HepG2 (cell line): ENCODE measurements around the gene MTARC1. TPM values are rescaled to one million over a fixed set of nuclear protein-coding genes. Genes with fewer than 3 reads are reported as not detected.
A peak's percentile ranks its signal among the peaks of the same experiment; 100 is the strongest.

Source experiments
- FLYWCH1 ChIP-seq: sonication (generic); formaldehyde crosslinking; IDR thresholded peaks from 2 replicates; pipeline ENCODE4 v1.8.1; 2023; ENCODE audit warnings: mild to moderate bottlenecking, missing genetic modification reagents
- HOXA5 ChIP-seq: sonication (generic); formaldehyde crosslinking; IDR thresholded peaks from 2 replicates; pipeline ENCODE4 v1.4.0; 2020; ENCODE audit warnings: missing genetic modification reagents
- JDP2 ChIP-seq: sonication (generic); formaldehyde crosslinking; IDR thresholded peaks from 2 replicates; pipeline ENCODE4 v1.8.1; 2022; ENCODE audit warnings: missing genetic modification reagents, borderline replicate concordance
- KMT2A ChIP-seq: sonication (generic); formaldehyde crosslinking; IDR thresholded peaks from 2 replicates; pipeline ENCODE4 v1.4.0; 2020; ENCODE audit warnings: missing genetic modification reagents
- SAFB2 ChIP-seq: sonication (generic); formaldehyde crosslinking; IDR thresholded peaks from 2 replicates; pipeline ENCODE4 v1.5.1; 2020; ENCODE audit warnings: missing genetic modification reagents, low read depth, mild to moderate bottlenecking, borderline replicate concordance
- YEATS2 ChIP-seq: sonication (generic); formaldehyde crosslinking; IDR thresholded peaks from 2 replicates; pipeline ENCODE4 v1.4.0; 2020; ENCODE audit warnings: missing genetic modification reagents, borderline replicate concordance
- ZFP62 ChIP-seq: sonication (generic); formaldehyde crosslinking; IDR thresholded peaks from 2 replicates; pipeline ENCODE4 v1.4.0; 2020; ENCODE audit warnings: missing genetic modification reagents
- ZNF101 ChIP-seq: sonication (generic); formaldehyde crosslinking; IDR thresholded peaks from 2 replicates; pipeline ENCODE4 v1.4.0; 2020; ENCODE audit warnings: mild to moderate bottlenecking, low read depth, missing genetic modification reagents, borderline replicate concordance
- ZNF121 ChIP-seq: sonication (generic); formaldehyde crosslinking; IDR thresholded peaks from 2 replicates; pipeline ENCODE4 v1.5.0; 2020; ENCODE audit warnings: mild to moderate bottlenecking, missing genetic modification reagents
- ZNF34 ChIP-seq: sonication (generic); formaldehyde crosslinking; IDR thresholded peaks from 2 replicates; pipeline ENCODE4 v1.4.0; 2020; ENCODE audit warnings: mild to moderate bottlenecking, missing genetic modification reagents, borderline replicate concordance
- ZNF646 ChIP-seq: sonication (generic); formaldehyde crosslinking; IDR thresholded peaks from 2 replicates; pipeline ENCODE4 v1.9.0; 2021; ENCODE audit warnings: mild to moderate bottlenecking, missing genetic modification reagents
- ZNF740 ChIP-seq: sonication (generic); formaldehyde crosslinking; IDR thresholded peaks from 2 replicates; pipeline ENCODE4 v1.4.0; 2020; ENCODE audit warnings: missing genetic modification reagents
- polyA plus RNA-seq, 8 experiments: library from polyadenylated mRNA; depleted of rRNA in 3 of 8; stranded (reverse) in 7 of 8; unstranded in 1 of 8; fragments of >200 nt; fragmentation: Illumina TruSeq in 4 of 8; extraction: Trizol in 4 of 8; gene quantifications; 2 replicates each; pipeline versions ENCODE4 v1.2.1 to v1.2.3, GENCODE V29; 2011 to 2016; ENCODE audit warnings: low read depth in 4 of 8, missing spikeins in 1 of 8, mixed read lengths in 1 of 8; ENCODE audit not compliant: insufficient read depth in 1 of 8
- total RNA-seq, 5 experiments: library from RNA; depleted of rRNA; stranded (reverse); fragments of >200 nt; fragmentation: Illumina TruSeq; extraction: Trizol; gene quantifications; 2 replicates each; pipeline ENCODE4 v1.2.3, GENCODE V29; 2016; ENCODE audit warnings: low read depth in 1 of 5
- TF ChIP-seq, protein P1 (sequence below): sonication (generic); formaldehyde crosslinking; IDR thresholded peaks from 2 replicates; pipeline ENCODE4 v1.8.1; 2023; ENCODE audit warnings: mild to moderate bottlenecking, moderate library complexity, missing genetic modification reagents
- TF ChIP-seq, protein P2 (sequence below): sonication (generic); formaldehyde crosslinking; IDR thresholded peaks from 2 replicates; pipeline ENCODE4 v1.4.0; 2020; ENCODE audit warnings: missing genetic modification reagents, low read depth, mild to moderate bottlenecking, borderline replicate concordance
- TF ChIP-seq, protein P3 (sequence below): sonication (generic); formaldehyde crosslinking; IDR thresholded peaks from 2 replicates; pipeline ENCODE4 v1.5.0; 2020; ENCODE audit warnings: mild to moderate bottlenecking, missing genetic modification reagents, borderline replicate concordance

Gene MTARC1
- total and polyA plus RNA-seq, 2 of the 13 experiments (the other 11 are each of a cell fraction or from before 2014, with no cell fraction given): 19.4 to 106 TPM

DNA sequence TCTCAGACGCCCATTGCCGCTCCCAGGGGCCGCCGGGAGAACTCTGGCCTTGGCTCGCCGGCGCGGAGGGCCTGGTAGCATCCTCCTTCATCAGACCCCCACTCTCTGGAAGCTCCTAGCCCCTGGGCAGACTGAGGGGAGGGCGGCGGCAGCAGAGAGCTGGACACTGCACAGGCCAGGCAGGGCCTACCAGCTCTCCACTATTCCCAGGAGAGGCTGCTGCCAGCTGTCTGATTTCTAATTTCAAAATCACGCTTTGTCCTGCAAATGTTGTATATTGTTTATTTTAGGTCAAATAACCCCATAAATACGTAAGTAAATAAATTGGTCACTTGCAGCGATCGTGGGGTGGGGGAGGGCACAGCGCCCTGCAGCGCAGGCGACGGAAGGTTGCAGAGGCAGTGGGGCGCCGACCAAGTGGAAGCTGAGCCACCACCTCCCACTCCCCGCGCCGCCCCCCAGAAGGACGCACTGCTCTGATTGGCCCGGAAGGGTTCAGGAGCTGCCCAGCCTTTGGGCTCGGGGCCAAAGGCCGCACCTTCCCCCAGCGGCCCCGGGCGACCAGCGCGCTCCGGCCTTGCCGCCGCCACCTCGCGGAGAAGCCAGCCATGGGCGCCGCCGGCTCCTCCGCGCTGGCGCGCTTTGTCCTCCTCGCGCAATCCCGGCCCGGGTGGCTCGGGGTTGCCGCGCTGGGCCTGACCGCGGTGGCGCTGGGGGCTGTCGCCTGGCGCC is at the start of gene MTARC1 (continued):
- TF ChIP-seq, protein P1, sequence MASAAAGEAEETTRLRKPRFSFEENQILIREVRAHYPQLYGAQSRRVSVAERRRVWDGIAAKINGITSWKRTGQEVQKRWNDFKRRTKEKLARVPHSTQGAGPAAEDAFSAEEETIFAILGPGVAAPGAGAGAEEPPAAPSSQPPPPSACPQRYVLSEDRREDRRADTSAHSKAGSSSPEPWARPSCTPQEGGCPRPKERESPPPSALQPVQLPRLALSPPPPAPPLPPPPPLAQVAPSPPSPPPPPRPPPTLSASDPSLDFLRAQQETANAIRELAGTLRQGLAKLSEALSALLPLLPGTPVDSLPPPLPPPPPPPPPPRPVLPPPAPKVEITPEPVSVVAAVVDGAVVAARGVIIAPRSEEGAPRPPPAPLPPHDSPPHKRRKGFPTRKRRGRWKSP (CRISPR knock-in tag): peak; percentile 93
- TF ChIP-seq ZNF121 (CRISPR knock-in tag) (peak; percentile 49; the same call in 1 of the 2 replicates), ZNF34 (CRISPR knock-in tag) (0 out of 2 replicates have a peak, but pooled peaks have one; percentile 74), KMT2A (CRISPR knock-in tag) (peak; percentile 75; the same call in 1 of the 2 replicates), JDP2 (CRISPR knock-in tag) (no peak), ZNF646 (CRISPR knock-in tag) (no peak), FLYWCH1 (CRISPR knock-in tag) (no peak), YEATS2 (no peak), ZFP62 (CRISPR knock-in tag) (no peak), ZNF101 (CRISPR knock-in tag) (peak; percentile 37; the same call in 1 of the 2 replicates), ZNF740 (CRISPR knock-in tag) (peak; percentile 68; the same call in 1 of the 2 replicates), SAFB2 (CRISPR knock-in tag) (peak; percentile 58; the same call in 1 of the 2 replicates), HOXA5 (no peak; the same call in 1 of the 2 replicates)
- TF ChIP-seq, protein P2, sequence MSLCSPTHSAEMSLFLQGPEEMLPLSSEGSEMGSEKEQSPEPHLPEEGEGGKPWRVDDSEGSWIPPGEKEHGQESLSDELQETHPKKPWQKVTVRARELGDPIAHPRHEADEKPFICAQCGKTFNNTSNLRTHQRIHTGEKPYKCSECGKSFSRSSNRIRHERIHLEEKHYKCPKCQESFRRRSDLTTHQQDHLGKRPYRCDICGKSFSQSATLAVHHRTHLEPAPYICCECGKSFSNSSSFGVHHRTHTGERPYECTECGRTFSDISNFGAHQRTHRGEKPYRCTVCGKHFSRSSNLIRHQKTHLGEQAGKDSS (CRISPR knock-in tag): no peak
- TF ChIP-seq, protein P3, sequence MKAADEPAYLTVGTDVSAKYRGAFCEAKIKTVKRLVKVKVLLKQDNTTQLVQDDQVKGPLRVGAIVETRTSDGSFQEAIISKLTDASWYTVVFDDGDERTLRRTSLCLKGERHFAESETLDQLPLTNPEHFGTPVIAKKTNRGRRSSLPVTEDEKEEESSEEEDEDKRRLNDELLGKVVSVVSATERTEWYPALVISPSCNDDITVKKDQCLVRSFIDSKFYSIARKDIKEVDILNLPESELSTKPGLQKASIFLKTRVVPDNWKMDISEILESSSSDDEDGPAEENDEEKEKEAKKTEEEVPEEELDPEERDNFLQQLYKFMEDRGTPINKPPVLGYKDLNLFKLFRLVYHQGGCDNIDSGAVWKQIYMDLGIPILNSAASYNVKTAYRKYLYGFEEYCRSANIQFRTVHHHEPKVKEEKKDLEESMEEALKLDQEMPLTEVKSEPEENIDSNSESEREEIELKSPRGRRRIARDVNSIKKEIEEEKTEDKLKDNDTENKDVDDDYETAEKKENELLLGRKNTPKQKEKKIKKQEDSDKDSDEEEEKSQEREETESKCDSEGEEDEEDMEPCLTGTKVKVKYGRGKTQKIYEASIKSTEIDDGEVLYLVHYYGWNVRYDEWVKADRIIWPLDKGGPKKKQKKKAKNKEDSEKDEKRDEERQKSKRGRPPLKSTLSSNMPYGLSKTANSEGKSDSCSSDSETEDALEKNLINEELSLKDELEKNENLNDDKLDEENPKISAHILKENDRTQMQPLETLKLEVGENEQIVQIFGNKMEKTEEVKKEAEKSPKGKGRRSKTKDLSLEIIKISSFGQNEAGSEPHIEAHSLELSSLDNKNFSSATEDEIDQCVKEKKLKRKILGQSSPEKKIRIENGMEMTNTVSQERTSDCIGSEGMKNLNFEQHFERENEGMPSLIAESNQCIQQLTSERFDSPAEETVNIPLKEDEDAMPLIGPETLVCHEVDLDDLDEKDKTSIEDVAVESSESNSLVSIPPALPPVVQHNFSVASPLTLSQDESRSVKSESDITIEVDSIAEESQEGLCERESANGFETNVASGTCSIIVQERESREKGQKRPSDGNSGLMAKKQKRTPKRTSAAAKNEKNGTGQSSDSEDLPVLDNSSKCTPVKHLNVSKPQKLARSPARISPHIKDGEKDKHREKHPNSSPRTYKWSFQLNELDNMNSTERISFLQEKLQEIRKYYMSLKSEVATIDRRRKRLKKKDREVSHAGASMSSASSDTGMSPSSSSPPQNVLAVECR (CRISPR knock-in tag): peak; percentile 69
